HepG2 (cell line): ENCODE results near the gene ETFA. TPM values are rescaled to one million over a fixed set of nuclear protein-coding genes. Genes with fewer than 3 reads are reported as not detected.

Experiments
- CENPX ChIP-seq: sonication (generic); formaldehyde crosslinking; IDR thresholded peaks from 2 replicates; pipeline ENCODE4 v1.9.0; 2021; ENCODE audit warnings: mild to moderate bottlenecking, missing genetic modification reagents, moderate library complexity
- FOXA3 ChIP-seq: IDR thresholded peaks from 2 replicates; pipeline ENCODE4 v1.6.1; 2016; ENCODE audit warnings: missing genetic modification reagents, missing compliant biosample characterization
- GATAD2A ChIP-seq: IDR thresholded peaks from 2 replicates; pipeline ENCODE4 v1.6.1; 2016
- GTF2F1 ChIP-seq: fragments of 150-350 bp; IDR thresholded peaks from 2 replicates; pipeline ENCODE4 v1.6.1; 2014; ENCODE audit warnings: low read length
- HNF4A ChIP-seq: sonication (generic); formaldehyde crosslinking; IDR thresholded peaks from 2 replicates; pipeline ENCODE4 v1.4.0; 2020; ENCODE audit warnings: missing genetic modification reagents
- HNF4G ChIP-seq, 2 experiments: sonication (generic) in 1 of 2; formaldehyde crosslinking in 1 of 2; IDR thresholded peaks; 2 replicates each; pipeline versions ENCODE4 v1.4.0 to v1.6.1; 2011 to 2020; ENCODE audit warnings: borderline replicate concordance in 2 of 2, low read depth in 2 of 2, mild to moderate bottlenecking in 2 of 2, low read length in 1 of 2, missing genetic modification reagents in 1 of 2, moderate library complexity in 1 of 2
- KAT7 ChIP-seq: IDR thresholded peaks from 2 replicates; pipeline ENCODE4 v1.6.1; 2018; ENCODE audit warnings: borderline replicate concordance, missing compliant biosample characterization
- MIER3 ChIP-seq: IDR thresholded peaks from 2 replicates; pipeline ENCODE4 v1.6.1; 2016; ENCODE audit warnings: missing compliant biosample characterization, borderline replicate concordance
- MTA3 ChIP-seq: sonication (generic); formaldehyde crosslinking; IDR thresholded peaks from 2 replicates; pipeline ENCODE4 v1.4.0; 2020; ENCODE audit warnings: missing genetic modification reagents
- MXI1 ChIP-seq: IDR thresholded peaks from 3 replicates; pipeline ENCODE4 v1.6.1; 2012; ENCODE audit warnings: low read depth, low read length, inconsistent platforms, borderline replicate concordance
- ONECUT2 ChIP-seq: sonication (generic); formaldehyde crosslinking; IDR thresholded peaks from 2 replicates; pipeline ENCODE4 v1.4.0; 2020; ENCODE audit warnings: missing genetic modification reagents
- SOX6 ChIP-seq, 2 experiments: fragments of 450-650 bp in 1 of 2; sonication (generic) in 1 of 2; formaldehyde crosslinking in 1 of 2; IDR thresholded peaks; 2 replicates each; pipeline versions ENCODE4 v1.4.0 to v1.6.1; 2017 to 2020; ENCODE audit warnings: antibody characterized with exemption in 1 of 2, mild to moderate bottlenecking in 1 of 2, missing genetic modification reagents in 1 of 2
- TBX3 ChIP-seq: fragments of 450-650 bp; IDR thresholded peaks from 2 replicates; pipeline ENCODE4 v1.6.1; 2017; ENCODE audit warnings: antibody characterized with exemption, mild to moderate bottlenecking, inconsistent platforms, borderline replicate concordance
- TGIF2 ChIP-seq: IDR thresholded peaks from 2 replicates; pipeline ENCODE4 v1.6.1; 2016; ENCODE audit warnings: control low read depth, missing compliant biosample characterization
- YEATS4 ChIP-seq: sonication (generic); formaldehyde crosslinking; IDR thresholded peaks from 2 replicates; pipeline ENCODE4 v1.4.0; 2020; ENCODE audit warnings: missing genetic modification reagents, borderline replicate concordance
- ZBTB33 ChIP-seq: sonication (generic); formaldehyde crosslinking; IDR thresholded peaks from 2 replicates; pipeline ENCODE4 v1.4.0; 2020; ENCODE audit warnings: missing genetic modification reagents
- ZC3H4 ChIP-seq: sonication (generic); formaldehyde crosslinking; IDR thresholded peaks from 2 replicates; pipeline ENCODE4 v1.4.0; 2020; ENCODE audit warnings: missing genetic modification reagents, borderline replicate concordance
- ZMYM2 ChIP-seq: sonication (generic); formaldehyde crosslinking; IDR thresholded peaks from 2 replicates; pipeline ENCODE4 v1.8.0; 2022; ENCODE audit warnings: mild to moderate bottlenecking, missing genetic modification reagents
- ZNF205 ChIP-seq: IDR thresholded peaks from 2 replicates; pipeline ENCODE4 v1.6.1; 2018; ENCODE audit warnings: missing biosample characterization, missing genetic modification reagents
- ZNF263 ChIP-seq: sonication (generic); formaldehyde crosslinking; IDR thresholded peaks from 2 replicates; pipeline ENCODE4 v1.4.0; 2020; ENCODE audit warnings: missing genetic modification reagents
- ZNF468 ChIP-seq: sonication (generic); formaldehyde crosslinking; IDR thresholded peaks from 2 replicates; pipeline ENCODE4 v1.8.0; 2022; ENCODE audit warnings: mild to moderate bottlenecking, moderate library complexity, missing genetic modification reagents
- ZNF549 ChIP-seq: sonication (generic); formaldehyde crosslinking; IDR thresholded peaks from 2 replicates; pipeline ENCODE4 v1.5.0; 2020; ENCODE audit warnings: missing genetic modification reagents
- ZNF644 ChIP-seq: IDR thresholded peaks from 2 replicates; pipeline ENCODE4 v1.6.1; 2016; ENCODE audit warnings: low read depth
- ZNF646 ChIP-seq: sonication (generic); formaldehyde crosslinking; IDR thresholded peaks from 2 replicates; pipeline ENCODE4 v1.9.0; 2021; ENCODE audit warnings: mild to moderate bottlenecking, missing genetic modification reagents
- polyA plus RNA-seq, 8 experiments: library from polyadenylated mRNA; depleted of rRNA in 3 of 8; stranded (reverse) in 7 of 8; unstranded in 1 of 8; fragments of >200 nt; fragmentation: Illumina TruSeq in 4 of 8; extraction: Trizol in 4 of 8; gene quantifications; 2 replicates each; pipeline versions ENCODE4 v1.2.1 to v1.2.3, GENCODE V29; 2011 to 2016; ENCODE audit warnings: low read depth in 4 of 8, missing spikeins in 1 of 8, mixed read lengths in 1 of 8; ENCODE audit not compliant: insufficient read depth in 1 of 8
- total RNA-seq, 5 experiments: library from RNA; depleted of rRNA; stranded (reverse); fragments of >200 nt; fragmentation: Illumina TruSeq; extraction: Trizol; gene quantifications; 2 replicates each; pipeline ENCODE4 v1.2.3, GENCODE V29; 2016; ENCODE audit warnings: low read depth in 1 of 5

ETFA gene
- total and polyA plus RNA-seq, 2 of the 13 experiments (the other 11 are each of a cell fraction or from before 2014, with no cell fraction given), result 291 to 396 TPM

- TF ChIP-seq ZBTB33 (CRISPR knock-in tag) (no peak), ZNF468 (CRISPR knock-in tag) (no peak), TBX3 (no peak), HNF4A (CRISPR knock-in tag) (peak; percentile 58), MTA3 (CRISPR knock-in tag) (no peak), CENPX (CRISPR knock-in tag) (no peak), MIER3 (no peak), ZMYM2 (CRISPR knock-in tag) (no peak), FOXA3 (CRISPR knock-in tag) (peak; percentile 41; the same call in 1 of the 2 replicates), ZNF263 (CRISPR knock-in tag) (no peak), ZNF549 (no peak), TGIF2 (CRISPR knock-in tag) (no peak), ZNF644 (CRISPR knock-in tag) (peak; percentile 36; the same call in 1 of the 2 replicates), ZNF205 (CRISPR knock-in tag) (no peak), KAT7 (CRISPR knock-in tag) (no peak), ZC3H4 (no peak), HNF4G (IDR thresholded peaks at IDR 0.05; ENCODE audit: borderline replicate concordance, low read depth, low read length) (no peak), HNF4G (CRISPR knock-in tag; IDR thresholded peaks at IDR 0.05; ENCODE audit: borderline replicate concordance, low read depth) (no peak), YEATS4 (CRISPR knock-in tag) (no peak), GTF2F1 (no peak), ZNF646 (CRISPR knock-in tag) (no peak), MXI1 (no peak), GATAD2A (CRISPR knock-in tag) (peak; percentile 72), ONECUT2 (CRISPR knock-in tag) (no peak), SOX6 (IDR thresholded peaks at IDR 0.05) (no peak), SOX6 (CRISPR knock-in tag; IDR thresholded peaks at IDR 0.05) (peak; percentile 91)
These were observed 74.9 kb downstream of the ETFA start (continued) for GRCh38 chr15:76236350-76236749.
